ENCODE measurements around the gene SKI. TPM values are rescaled to one million over a fixed set of nuclear protein-coding genes. Genes with fewer than 3 reads are reported as not detected.

The SKI gene
- total and polyA plus RNA-seq, 2 of the 8 experiments (the other 6 are each of a cell fraction or from before 2014, with no cell fraction given): 8.3 to 87.6 TPM

DNA sequence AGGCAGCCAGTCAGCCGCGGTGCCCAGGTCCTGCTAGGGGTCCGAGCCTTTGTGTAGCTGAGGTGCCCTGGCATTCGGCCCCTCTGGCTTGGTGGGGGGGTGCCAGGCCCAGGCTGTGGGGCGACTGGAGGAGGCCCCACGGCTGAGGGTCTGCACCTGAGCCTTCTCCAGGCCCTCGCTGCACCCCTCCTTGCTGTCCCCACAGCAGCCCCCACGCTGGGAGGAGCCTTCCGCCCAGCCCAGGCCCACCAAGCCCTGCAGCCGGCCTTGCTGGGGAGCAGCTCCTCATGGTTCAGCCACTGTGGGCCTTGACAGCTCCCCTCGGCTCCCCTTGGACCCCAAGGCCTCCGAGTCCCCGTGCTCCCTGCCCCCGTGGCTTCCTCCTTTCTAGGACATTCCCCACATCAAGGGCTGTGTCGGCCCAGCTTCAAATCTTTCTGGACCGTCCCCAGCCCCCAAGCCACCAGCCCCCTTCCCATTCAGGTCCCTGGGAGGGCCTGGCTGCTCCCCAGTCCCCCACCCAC, 95.4 kb downstream of the SKI start (continued):
- TF ChIP-seq, protein P1, sequence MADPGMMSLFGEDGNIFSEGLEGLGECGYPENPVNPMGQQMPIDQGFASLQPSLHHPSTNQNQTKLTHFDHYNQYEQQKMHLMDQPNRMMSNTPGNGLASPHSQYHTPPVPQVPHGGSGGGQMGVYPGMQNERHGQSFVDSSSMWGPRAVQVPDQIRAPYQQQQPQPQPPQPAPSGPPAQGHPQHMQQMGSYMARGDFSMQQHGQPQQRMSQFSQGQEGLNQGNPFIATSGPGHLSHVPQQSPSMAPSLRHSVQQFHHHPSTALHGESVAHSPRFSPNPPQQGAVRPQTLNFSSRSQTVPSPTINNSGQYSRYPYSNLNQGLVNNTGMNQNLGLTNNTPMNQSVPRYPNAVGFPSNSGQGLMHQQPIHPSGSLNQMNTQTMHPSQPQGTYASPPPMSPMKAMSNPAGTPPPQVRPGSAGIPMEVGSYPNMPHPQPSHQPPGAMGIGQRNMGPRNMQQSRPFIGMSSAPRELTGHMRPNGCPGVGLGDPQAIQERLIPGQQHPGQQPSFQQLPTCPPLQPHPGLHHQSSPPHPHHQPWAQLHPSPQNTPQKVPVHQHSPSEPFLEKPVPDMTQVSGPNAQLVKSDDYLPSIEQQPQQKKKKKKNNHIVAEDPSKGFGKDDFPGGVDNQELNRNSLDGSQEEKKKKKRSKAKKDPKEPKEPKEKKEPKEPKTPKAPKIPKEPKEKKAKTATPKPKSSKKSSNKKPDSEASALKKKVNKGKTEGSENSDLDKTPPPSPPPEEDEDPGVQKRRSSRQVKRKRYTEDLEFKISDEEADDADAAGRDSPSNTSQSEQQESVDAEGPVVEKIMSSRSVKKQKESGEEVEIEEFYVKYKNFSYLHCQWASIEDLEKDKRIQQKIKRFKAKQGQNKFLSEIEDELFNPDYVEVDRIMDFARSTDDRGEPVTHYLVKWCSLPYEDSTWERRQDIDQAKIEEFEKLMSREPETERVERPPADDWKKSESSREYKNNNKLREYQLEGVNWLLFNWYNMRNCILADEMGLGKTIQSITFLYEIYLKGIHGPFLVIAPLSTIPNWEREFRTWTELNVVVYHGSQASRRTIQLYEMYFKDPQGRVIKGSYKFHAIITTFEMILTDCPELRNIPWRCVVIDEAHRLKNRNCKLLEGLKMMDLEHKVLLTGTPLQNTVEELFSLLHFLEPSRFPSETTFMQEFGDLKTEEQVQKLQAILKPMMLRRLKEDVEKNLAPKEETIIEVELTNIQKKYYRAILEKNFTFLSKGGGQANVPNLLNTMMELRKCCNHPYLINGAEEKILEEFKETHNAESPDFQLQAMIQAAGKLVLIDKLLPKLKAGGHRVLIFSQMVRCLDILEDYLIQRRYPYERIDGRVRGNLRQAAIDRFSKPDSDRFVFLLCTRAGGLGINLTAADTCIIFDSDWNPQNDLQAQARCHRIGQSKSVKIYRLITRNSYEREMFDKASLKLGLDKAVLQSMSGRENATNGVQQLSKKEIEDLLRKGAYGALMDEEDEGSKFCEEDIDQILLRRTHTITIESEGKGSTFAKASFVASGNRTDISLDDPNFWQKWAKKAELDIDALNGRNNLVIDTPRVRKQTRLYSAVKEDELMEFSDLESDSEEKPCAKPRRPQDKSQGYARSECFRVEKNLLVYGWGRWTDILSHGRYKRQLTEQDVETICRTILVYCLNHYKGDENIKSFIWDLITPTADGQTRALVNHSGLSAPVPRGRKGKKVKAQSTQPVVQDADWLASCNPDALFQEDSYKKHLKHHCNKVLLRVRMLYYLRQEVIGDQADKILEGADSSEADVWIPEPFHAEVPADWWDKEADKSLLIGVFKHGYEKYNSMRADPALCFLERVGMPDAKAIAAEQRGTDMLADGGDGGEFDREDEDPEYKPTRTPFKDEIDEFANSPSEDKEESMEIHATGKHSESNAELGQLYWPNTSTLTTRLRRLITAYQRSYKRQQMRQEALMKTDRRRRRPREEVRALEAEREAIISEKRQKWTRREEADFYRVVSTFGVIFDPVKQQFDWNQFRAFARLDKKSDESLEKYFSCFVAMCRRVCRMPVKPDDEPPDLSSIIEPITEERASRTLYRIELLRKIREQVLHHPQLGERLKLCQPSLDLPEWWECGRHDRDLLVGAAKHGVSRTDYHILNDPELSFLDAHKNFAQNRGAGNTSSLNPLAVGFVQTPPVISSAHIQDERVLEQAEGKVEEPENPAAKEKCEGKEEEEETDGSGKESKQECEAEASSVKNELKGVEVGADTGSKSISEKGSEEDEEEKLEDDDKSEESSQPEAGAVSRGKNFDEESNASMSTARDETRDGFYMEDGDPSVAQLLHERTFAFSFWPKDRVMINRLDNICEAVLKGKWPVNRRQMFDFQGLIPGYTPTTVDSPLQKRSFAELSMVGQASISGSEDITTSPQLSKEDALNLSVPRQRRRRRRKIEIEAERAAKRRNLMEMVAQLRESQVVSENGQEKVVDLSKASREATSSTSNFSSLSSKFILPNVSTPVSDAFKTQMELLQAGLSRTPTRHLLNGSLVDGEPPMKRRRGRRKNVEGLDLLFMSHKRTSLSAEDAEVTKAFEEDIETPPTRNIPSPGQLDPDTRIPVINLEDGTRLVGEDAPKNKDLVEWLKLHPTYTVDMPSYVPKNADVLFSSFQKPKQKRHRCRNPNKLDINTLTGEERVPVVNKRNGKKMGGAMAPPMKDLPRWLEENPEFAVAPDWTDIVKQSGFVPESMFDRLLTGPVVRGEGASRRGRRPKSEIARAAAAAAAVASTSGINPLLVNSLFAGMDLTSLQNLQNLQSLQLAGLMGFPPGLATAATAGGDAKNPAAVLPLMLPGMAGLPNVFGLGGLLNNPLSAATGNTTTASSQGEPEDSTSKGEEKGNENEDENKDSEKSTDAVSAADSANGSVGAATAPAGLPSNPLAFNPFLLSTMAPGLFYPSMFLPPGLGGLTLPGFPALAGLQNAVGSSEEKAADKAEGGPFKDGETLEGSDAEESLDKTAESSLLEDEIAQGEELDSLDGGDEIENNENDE (IDR thresholded peaks at IDR 0.05; ENCODE audit: insufficient replicate concordance, low read length): no peak
- TF ChIP-seq MAX (IDR thresholded peaks at IDR 0.05) (no peak), KDM5A (IDR thresholded peaks at IDR 0.05; ENCODE audit: low read length) (no peak), EZH2 (IDR thresholded peaks at IDR 0.05; ENCODE audit: low read depth, low read length, severe bottlenecking) (no peak), ATF2 (IDR thresholded peaks at IDR 0.05; ENCODE audit: low read length) (no peak), POLR2A (IDR thresholded peaks at IDR 0.05; ENCODE audit: control extremely low read depth in 1 of 2, low read depth in 2 of 2, low read length in 2 of 2) (no peak), TEAD4 (IDR thresholded peaks at IDR 0.05; ENCODE audit: low read depth, low read length) (no peak), MAFK (IDR thresholded peaks at IDR 0.05; ENCODE audit: low read depth, low read length) (no peak), BACH1 (IDR thresholded peaks at IDR 0.05; ENCODE audit: low read length) (no peak), POU5F1 (IDR thresholded peaks at IDR 0.05; ENCODE audit: low read depth, low read length) (no peak)

Measured in H1 (cell line).